Activated CD4-positive, alpha-beta T cell treated with anti-CD3 and anti-CD28 coated beads, Interleukin-2, amount 50 U/mL, for 24 hours (primary cell): Measurements from ENCODE around the gene ITGAL.
A peak's percentile ranks its signal among the peaks of the same experiment; 100 is the strongest.

ENCODE experiments used
- DNase-seq, 2 donors: peaks; one replicate each; pipeline ENCODE4 v3.0.0-alpha.2; 2020; ENCODE audit warnings: low read depth in 1 of 2, low spot score in 1 of 2

ITGAL gene

GRCh38 chr16:30541502-30542329 lies 69.2 kb downstream of the ITGAL start:
- no peak for DNase-seq

DNA sequence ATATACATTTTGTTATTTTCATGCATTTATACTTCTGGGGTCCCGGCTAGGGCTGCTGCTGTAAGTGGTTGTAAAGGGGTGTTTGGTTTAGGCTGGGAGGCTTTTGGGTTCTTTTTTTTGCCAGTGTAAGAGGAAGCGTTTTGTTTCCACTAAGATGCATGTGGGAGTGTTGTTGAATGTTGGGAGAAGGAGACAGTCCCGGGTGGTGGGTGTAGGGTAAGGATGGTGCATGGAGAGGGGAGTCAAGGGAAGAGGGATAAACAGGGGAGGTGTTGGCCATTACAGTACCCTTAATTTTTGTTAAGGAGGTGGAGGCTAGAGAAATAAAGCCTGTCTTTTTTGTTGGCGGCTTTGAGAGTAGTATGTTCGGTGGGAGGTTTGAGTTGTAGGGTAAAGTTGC lies 70.5 kb downstream of the ITGAL start:
- DNase-seq, result no peak

GRCh38 chr16:30546115-30546514 lies 73.6 kb downstream of the ITGAL start:
- no peak for DNase-seq

DNA sequence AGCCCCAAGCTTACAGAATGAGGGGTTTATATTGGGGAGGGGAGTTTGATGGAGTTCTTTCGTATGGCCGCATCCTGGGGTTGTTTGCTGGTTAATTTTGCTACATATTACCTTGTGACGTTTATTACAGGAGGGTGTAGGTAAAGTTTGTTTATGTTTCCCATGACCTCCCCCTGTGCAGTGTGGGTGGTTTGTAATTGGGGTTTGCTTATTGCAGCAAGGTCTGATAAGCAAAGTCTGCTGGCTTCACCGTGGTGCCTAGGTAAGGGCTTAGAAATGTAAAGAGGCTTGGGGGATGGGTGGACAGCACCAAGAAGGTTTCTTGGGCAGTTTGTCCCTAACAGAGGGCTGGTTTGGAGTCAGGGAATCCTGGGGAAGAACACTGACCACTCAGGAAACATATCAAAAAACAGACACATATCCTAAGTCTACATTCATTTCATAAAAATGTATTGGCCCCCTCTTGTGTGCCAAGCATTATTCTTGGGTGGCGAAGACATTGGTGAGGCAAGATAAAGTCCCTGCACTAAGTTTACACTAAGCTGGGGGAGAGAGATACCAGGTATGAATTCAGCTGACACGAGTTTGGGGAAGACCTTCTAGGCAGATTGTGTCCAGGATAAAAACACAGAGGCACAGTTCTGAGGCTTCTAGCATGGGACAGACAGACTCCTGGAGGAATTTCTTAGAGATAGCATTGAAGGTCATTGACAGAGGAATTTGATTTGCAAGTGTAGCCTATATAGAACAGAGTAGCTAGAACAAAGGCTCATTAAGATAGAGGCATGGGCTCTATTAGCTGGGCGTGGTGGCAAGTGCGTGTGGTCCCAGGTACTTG lies 76.1 kb downstream of the ITGAL start:
- DNase-seq, result no peak

- peak in 1 of 2 donors; percentile 58 for DNase-seq
Measured at GRCh38 chr16:30551781-30552180, 79.2 kb downstream of the ITGAL start.

GRCh38 chr16:30552956-30553355 lies 80.4 kb downstream of the ITGAL start:
- DNase-seq, result no peak

DNA sequence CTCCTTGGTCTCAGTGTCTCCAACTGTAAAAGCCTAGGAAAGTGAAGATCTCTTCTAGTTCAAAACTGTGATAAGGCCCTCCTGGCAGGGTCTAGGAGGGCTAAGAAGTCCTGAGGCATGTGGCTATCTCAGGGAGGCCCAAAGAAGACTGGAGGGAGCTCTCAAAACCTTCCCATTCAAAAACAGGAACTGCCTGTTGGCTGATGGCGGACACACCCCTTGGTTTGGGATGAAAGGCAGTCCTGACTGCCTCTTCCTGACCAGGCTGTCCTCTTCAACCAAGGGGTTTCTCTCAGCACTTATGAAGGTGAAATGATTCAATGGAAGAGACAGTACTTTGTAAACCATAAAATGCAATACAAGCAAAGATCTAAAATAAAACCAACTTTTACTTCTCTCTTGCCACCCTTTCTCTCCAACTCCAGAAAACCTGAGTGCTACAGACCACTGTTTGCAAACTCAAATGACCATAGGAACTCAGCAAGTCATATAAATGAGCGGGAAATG lies 80.9 kb downstream of the ITGAL start:
- DNase-seq, result no peak

DNA sequence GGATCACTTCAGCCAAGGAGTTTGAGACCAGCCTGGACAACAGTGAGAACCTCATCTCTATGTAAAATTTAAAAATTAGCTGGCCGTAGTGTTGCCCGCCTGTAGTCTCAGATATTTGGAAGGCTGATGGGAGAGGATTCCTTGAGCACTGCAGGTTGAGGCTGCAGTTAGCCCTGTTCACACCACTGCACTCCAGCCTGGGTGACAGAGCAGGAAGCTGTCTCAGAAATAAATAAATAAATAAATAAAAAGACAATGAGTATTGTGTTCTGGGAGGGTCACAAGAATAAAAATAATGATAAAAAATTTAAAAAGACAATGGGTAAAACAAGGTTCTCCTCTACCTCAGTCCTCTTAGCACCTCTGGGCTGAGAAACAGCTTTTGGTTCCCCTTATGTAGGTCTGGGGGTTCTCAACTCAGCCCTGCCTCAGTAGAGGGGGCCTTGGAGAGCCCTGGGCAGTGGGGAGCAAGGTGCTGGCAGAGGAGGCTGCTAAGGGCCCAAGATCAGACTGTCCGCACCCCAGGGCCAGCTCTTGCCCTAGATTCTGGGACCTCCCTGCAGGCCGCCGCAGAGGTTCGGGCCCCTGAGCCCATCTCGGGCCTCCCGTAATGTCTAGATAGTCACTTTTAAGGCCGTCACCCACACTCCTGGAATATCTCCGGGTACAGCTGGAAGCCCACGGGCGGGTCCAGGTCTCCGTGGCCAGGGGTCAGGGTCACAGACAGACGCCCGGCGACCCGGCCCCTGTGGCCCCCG lies 82.2 kb downstream of the ITGAL start:
- DNase-seq, result no peak

DNA sequence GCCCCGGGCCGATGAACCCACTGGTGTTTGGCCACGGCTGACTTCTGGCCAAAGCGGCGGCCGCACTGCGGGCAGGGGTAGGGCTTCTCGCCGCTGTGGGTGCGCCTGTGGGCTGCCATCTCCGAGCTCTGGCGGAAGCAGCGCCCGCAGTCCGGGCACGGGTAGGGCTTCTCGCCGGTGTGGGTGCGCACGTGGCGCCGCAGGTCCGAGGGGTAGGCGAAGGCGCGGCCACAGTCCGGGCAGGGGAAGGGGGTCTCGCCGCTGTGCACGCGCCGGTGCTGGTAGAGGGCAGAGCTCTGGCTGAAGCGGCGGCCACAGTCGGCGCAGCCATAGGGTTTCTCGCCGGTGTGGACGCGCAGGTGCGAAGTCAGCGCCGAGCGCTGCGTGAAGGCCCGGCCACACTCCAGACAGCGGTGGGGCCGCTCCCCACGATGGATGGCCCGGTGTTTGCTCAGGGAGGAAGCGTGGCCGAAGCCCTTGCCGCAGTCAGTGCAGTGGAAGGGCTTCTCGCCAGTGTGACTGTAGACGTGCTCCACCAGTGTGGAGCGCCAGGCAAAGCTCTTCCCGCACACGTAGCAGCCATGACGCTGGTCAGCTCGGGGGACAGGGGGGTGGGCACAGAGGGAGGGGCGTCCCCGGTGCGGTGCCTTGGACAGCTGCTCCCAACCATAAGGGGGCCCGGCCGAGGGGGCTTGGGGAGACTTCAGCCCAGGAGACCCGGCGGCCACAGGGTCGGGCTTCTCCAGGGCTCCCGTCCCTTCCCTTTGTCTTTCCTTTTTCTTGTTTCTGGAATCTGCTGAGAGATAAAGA lies 83.0 kb downstream of the ITGAL start:
- no peak for DNase-seq

DNA sequence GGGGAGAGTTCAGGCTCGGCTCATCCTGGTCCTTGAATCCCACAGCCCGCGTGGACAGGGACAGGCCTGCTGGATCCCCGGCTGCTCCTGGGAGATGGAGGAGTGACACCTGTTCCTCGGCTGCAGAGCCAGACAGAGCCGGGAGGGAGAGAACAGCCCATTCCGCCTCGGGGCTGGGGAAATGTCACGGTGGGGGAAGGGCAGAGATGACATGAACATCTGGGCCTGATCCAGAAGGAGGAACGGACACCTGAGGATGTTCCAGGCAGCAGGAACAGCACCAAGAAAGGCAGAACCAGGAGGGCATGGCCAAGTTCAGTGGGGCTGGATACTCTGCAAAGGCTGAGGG lies 83.6 kb downstream of the ITGAL start:
- no peak for DNase-seq

GRCh38 chr16:30557707-30557956 lies 85.1 kb downstream of the ITGAL start:
- no peak for DNase-seq

DNA sequence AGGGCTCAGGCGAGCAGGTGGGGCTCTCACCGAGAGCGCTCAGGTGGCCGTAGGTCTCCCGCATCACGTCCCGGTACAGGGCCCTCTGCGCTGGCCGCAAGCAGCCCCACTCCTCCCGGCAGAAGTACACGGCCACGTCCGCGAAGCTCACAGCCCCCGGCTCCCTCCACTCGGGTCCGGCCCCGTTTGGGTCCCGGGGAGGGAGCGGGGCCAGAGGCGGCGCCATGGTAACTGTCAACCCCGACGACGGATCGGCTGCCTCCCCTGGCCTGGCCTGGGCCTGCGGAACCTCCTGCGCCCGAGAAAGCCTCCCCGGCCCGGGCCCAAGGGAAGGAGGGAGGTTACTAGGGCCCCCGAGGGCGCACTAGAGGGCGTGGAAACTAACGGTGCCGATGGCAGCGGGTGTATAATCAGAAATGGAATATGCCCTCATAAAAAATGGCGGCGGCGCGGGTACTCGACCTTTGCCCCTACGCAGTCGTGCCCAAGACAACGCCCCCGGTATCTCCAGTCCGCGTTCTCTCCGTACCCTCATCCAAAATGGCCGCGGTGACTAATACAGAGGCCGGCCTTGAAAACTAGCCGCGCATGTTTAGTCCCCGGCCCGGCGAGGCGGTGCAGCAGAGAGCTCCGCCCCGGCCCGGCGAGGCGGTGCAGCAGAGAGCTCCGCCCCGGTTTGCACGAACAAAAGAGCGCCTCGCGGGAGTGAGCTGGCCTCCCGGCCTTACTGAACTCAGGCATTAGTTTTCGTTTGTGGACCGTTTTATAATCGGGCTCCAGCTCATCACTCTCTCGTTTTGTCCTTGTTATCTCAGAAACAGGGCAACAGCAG lies 85.6 kb downstream of the ITGAL start, which contains the start of gene ZNF764:
Gene ZNF764 (minus strand): TSS at position 418 of the 832 bp plus-strand sequence. CDS start 192 bp downstream, at position 226.
- DNase-seq, result peak; percentile 88 to 98

- DNase-seq, result no peak
Measured at GRCh38 chr16:30558789-30559377, 86.3 kb downstream of the ITGAL start.

- no peak for DNase-seq
Measured at GRCh38 chr16:30559690-30560089, 87.1 kb downstream of the ITGAL start.

- no peak for DNase-seq
Measured at GRCh38 chr16:30561089-30561816, 88.7 kb downstream of the ITGAL start.

- DNase-seq, result no peak
Measured at GRCh38 chr16:30562021-30562420, 89.5 kb downstream of the ITGAL start.

GRCh38 chr16:30565526-30565925 lies 93.0 kb downstream of the ITGAL start:
- no peak for DNase-seq

- no peak for DNase-seq
Measured at GRCh38 chr16:30565984-30566383, 93.4 kb downstream of the ITGAL start.

DNA sequence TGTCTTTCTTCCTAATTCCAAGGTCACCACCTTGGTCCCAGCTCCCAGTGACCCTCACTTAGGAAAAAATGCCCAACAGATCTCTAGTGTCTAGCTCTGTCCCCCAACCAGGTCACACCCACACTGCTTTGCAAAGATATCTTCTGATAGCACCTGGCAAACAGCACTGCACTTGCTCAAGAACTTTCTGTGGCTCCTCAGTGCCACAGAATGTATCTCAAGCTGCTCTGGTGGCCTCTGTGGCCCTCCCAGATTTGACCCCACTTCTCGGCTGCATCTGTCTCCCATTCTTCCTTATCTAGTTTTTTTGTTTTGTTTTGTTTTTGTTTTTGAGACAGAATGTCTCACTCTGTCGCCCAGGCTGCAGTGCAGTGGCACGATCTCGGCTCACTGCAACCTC lies 94.0 kb downstream of the ITGAL start:
- DNase-seq, result no peak
